Measurements from ENCODE around the gene LCN10. TPM values are rescaled to one million over a fixed set of nuclear protein-coding genes. Genes with fewer than 3 reads are reported as not detected.

The LCN10 gene
- total RNA-seq, 1 experiment from 2014 or later: 1.5 TPM

GRCh38 chr9:136722969-136723356 is 19.8 kb downstream of the LCN10 start:
- Histone ChIP-seq H3K4ac (ENCODE audit: low read depth, low read length) (no peak overlapping the region), H3K9me3 (ENCODE audit: control insufficient read depth, low read depth, low read length) (no peaks in the 10 kb centered on the region), H3K23ac (ENCODE audit: insufficient read length, low read depth, low read length) (no peak overlapping the region), H2BK12ac (ENCODE audit: insufficient read length, low read depth, low read length) (no peak overlapping the region), H4K20me1 (ENCODE audit: control insufficient read depth, insufficient read depth, insufficient read length) (no peaks in the 10 kb centered on the region), H3K23me2 (ENCODE audit: insufficient read length, low read depth, low read length, poor library complexity, severe bottlenecking) (no peaks in the 10 kb centered on the region), H3K4me2 (ENCODE audit: insufficient read depth, insufficient read length, low read length) (no peak overlapping the region), H3T11ph (ENCODE audit: low read length) (no peak overlapping the region), H3K56ac (ENCODE audit: insufficient read length, low read depth, low read length) (no peak overlapping the region), H3K79me2 (ENCODE audit: insufficient read depth, low read length) (peaks cover 11% of the 10 kb centered on the region; the same call in 1 of the 2 replicates), H3K27me3 (ENCODE audit: insufficient read depth, low read length) (no peaks in the 10 kb centered on the region), H4K5ac (ENCODE audit: insufficient read length, low read depth, low read length) (no peak overlapping the region), H2BK120ac (ENCODE audit: low read depth, low read length, poor library complexity, severe bottlenecking) (no peak overlapping the region), H3K14ac (ENCODE audit: insufficient read depth, low read length) (no peak overlapping the region), H3K79me1 (ENCODE audit: insufficient read depth, low read depth, low read length, poor library complexity, severe bottlenecking) (peaks cover 6% of the 10 kb centered on the region), H3K18ac (ENCODE audit: insufficient read length, low read depth, low read length) (no peak overlapping the region), H2BK5ac (ENCODE audit: insufficient read length, low read length) (no peak overlapping the region), H3K4me1 (ENCODE audit: insufficient read depth, low read length) (no peaks in the 10 kb centered on the region), H2AK5ac (ENCODE audit: insufficient read length, low read length) (no peak overlapping the region), H2BK15ac (ENCODE audit: low read depth, low read length) (no peak overlapping the region), H2BK20ac (ENCODE audit: low read depth, low read length, poor library complexity, severe bottlenecking) (no peak overlapping the region), H3K9ac (ENCODE audit: extremely low read depth, insufficient read length, low read length) (no peak overlapping the region), H4K8ac (replicated peaks; ENCODE audit: insufficient read length, low read depth, low read length) (no peak overlapping the region), H3K27ac (ENCODE audit: insufficient read length, low read depth, low read length) (no peak overlapping the region), H2AFZ (ENCODE audit: low read length) (no peak overlapping the region), H4K91ac (ENCODE audit: insufficient read length, low read depth, low read length) (no peak overlapping the region)
- no peak for TF ChIP-seq CTCF (conservative IDR thresholded peaks at IDR 0.05)
- Mint-ChIP-seq H3K27me3 (ENCODE audit: low read depth) (no peaks in the 10 kb centered on the region; the same call in 1 of the 2 replicates), H3K36me3 (ENCODE audit: insufficient read depth in 1 of 3, low read depth in 3 of 3) (peaks cover 31 to 42% (median 41%) of the 10 kb centered on the region in 3 experiments), H3K4me1 (peaks cover 13 to 23% of the 10 kb centered on the region in 2 experiments), H3K9me3 (no peaks in the 10 kb centered on the region; a peak in 1 of 5 replicates), H3K4me3 (no peak overlapping the region), H3K27ac (no peak overlapping the region)
- WGBS (ENCODE audit: extremely low coverage, insufficient read length, low lambda C conversion rate): no CpG with 5 or more reads among the region's 24 CpGs
- no peak for DNase-seq
